ENCODE measurements around the gene ZNF678.

ZNF678 gene

GRCh38 chr1:227726318-227726717 lies 163.0 kb downstream of the ZNF678 start:
- no peak for DNase-seq
